A549 (cell line): Measurements from ENCODE around the gene MMP26. TPM values are rescaled to one million over a fixed set of nuclear protein-coding genes. Genes with fewer than 3 reads are reported as not detected.

ENCODE experiments used
- ATAC-seq, 2 experiments: fragments of 200-7000 bp in 1 of 2; fragments of >200 bp in 1 of 2; cut with Nextera tagmentation in 1 of 2; cut with Tn5 transposase in 1 of 2; 3 replicates each; pipeline versions ENCODE4 v1.8.0 to v1.9.1; 2018 to 2020; ENCODE audit warnings: mild to moderate bottlenecking in 1 of 2, moderate library complexity in 1 of 2
- CTCF ChIA-PET: fragments of 300-600 bp; sonication (Branson Sonifier 250); formaldehyde crosslinking; extraction: SDS; loops from one replicate; lab custom pipeline; 2021; ENCODE audit warnings: antibody characterized with exemption, inconsistent platforms; lab: Yijun Ruan, JAX
- POLR2A ChIA-PET: fragments of 350-600 bp; formaldehyde crosslinking; extraction: SDS; loops from one replicate; lab custom pipeline; 2021; ENCODE audit warnings: antibody characterized with exemption, inconsistent platforms; lab: Yijun Ruan, JAX
- DNase-seq, 2 experiments: peaks; one replicate each; pipeline versions ENCODE4 v3.0.0 to v3.0.0-alpha.2; 2011 to 2016; ENCODE audit warnings: low read depth in 1 of 2, low spot score in 1 of 2
- FAIRE-seq: peaks from 2 replicates; lab custom pipeline; 2011; peaks lifted over from hg19 to GRCh38; lab: Jason Lieb, UNC
- H3K27ac ChIP-seq, 2 experiments: fragments of >200 bp; sonication (Bioruptor Twin); formaldehyde crosslinking; 3 replicates each; pipeline ENCODE4 v1.5.1; 2016 to 2017
- H3K4me1 ChIP-seq: fragments of >200 bp; sonication (Bioruptor Twin); formaldehyde crosslinking; 3 replicates; pipeline ENCODE4 v1.6.1; 2016
- H3K4me2 ChIP-seq: fragments of >200 bp; sonication (Bioruptor Twin); formaldehyde crosslinking; 3 replicates; pipeline ENCODE4 v1.6.1; 2016
- H3K4me3 ChIP-seq: fragments of >200 bp; sonication (Bioruptor Twin); formaldehyde crosslinking; 3 replicates; pipeline ENCODE4 v1.5.1; 2016
- H3K9me3 ChIP-seq: fragments of >200 bp; sonication (Bioruptor Twin); formaldehyde crosslinking; 3 replicates; pipeline ENCODE4 v1.6.1; 2016
- ATOH8 ChIP-seq: fragments of 250-450 bp; sonication (Bioruptor Pico); IDR thresholded peaks from 2 replicates; pipeline ENCODE4 v1.5.0; 2020; ENCODE audit warnings: low read depth, mild to moderate bottlenecking, moderate library complexity
- CBX2 ChIP-seq: fragments of 200-600 bp; sonication (generic); IDR thresholded peaks from 2 replicates; pipeline ENCODE4 v1.6.1; 2016; ENCODE audit warnings: low read depth, mild to moderate bottlenecking, borderline replicate concordance
- CEBPB ChIP-seq, 2 experiments: fragments of >200 bp in 1 of 2; sonication (Bioruptor Twin) in 1 of 2; formaldehyde crosslinking in 1 of 2; IDR thresholded peaks; 2 replicates each; pipeline ENCODE4 v1.6.1; 2012 to 2016
- CHD2 ChIP-seq: fragments of 150-350 bp; IDR thresholded peaks from 2 replicates; pipeline ENCODE4 v1.6.1; 2014; ENCODE audit warnings: low read length; ENCODE audit not compliant: partially characterized antibody
- CHD4 ChIP-seq: fragments of 200-600 bp; sonication (generic); IDR thresholded peaks from 2 replicates; pipeline ENCODE4 v1.6.1; 2016; ENCODE audit warnings: antibody characterized with exemption, mild to moderate bottlenecking, borderline replicate concordance
- CTCF ChIP-seq: fragments of >200 bp; sonication (Bioruptor Twin); formaldehyde crosslinking; IDR thresholded peaks from 3 replicates; pipeline ENCODE4 v1.5.1; 2016
- EHF ChIP-seq: fragments of 250-450 bp; sonication (Bioruptor Pico); IDR thresholded peaks from 2 replicates; pipeline ENCODE4 v1.5.0; 2020; ENCODE audit warnings: mild to moderate bottlenecking
- EP300 ChIP-seq, 2 experiments: fragments of >200 bp; sonication (Bioruptor Twin); formaldehyde crosslinking; IDR thresholded peaks; 2 replicates in 1 of 2; 3 replicates in 1 of 2; pipeline ENCODE4 v1.6.1; 2016 to 2017
- GATA3 ChIP-seq: IDR thresholded peaks from 2 replicates; pipeline ENCODE4 v1.6.1; 2012; ENCODE audit warnings: borderline replicate concordance
- HEYL ChIP-seq: fragments of 250-450 bp; sonication (Bioruptor Pico); IDR thresholded peaks from 2 replicates; pipeline ENCODE4 v1.8.0; 2021; ENCODE audit warnings: mild to moderate bottlenecking, moderate library complexity
- HOXB13 ChIP-seq: fragments of 250-450 bp; sonication (Bioruptor Pico); IDR thresholded peaks from 2 replicates; pipeline ENCODE4 v1.5.0; 2020; ENCODE audit warnings: low read depth, mild to moderate bottlenecking, moderate library complexity
- JUN ChIP-seq, 2 experiments: fragments of >200 bp; sonication (Bioruptor Twin); formaldehyde crosslinking; IDR thresholded peaks; 2 replicates in 1 of 2; 3 replicates in 1 of 2; pipeline ENCODE4 v1.6.1; 2016 to 2017
- JUNB ChIP-seq: fragments of >200 bp; sonication (Bioruptor Twin); formaldehyde crosslinking; IDR thresholded peaks from 2 replicates; pipeline ENCODE4 v1.6.1; 2016
- NFE2L2 ChIP-seq: fragments of 150-350 bp; conservative IDR thresholded peaks from 2 replicates; pipeline ENCODE4 v1.6.1; 2014; ENCODE audit warnings: low read length
- NPAS2 ChIP-seq: fragments of 250-450 bp; sonication (Bioruptor Pico); IDR thresholded peaks from 2 replicates; pipeline ENCODE4 v1.8.0; 2022; ENCODE audit warnings: mild to moderate bottlenecking, moderate library complexity, borderline replicate concordance
- PBX3 ChIP-seq: IDR thresholded peaks from 2 replicates; pipeline ENCODE4 v1.6.1; 2012
- RAD21 ChIP-seq, 2 experiments: fragments of >200 bp in 1 of 2; sonication (Bioruptor Twin) in 1 of 2; formaldehyde crosslinking in 1 of 2; IDR thresholded peaks in 1 of 2; conservative IDR thresholded peaks in 1 of 2; 2 replicates in 1 of 2; 3 replicates in 1 of 2; pipeline ENCODE4 v1.6.1; 2012 to 2018; ENCODE audit warnings: inconsistent platforms in 1 of 2
- REST ChIP-seq: fragments of 200-600 bp; sonication (generic); IDR thresholded peaks from 2 replicates; pipeline ENCODE4 v1.6.1; 2016; ENCODE audit warnings: antibody characterized with exemption, mild to moderate bottlenecking, moderate library complexity
- RFX5 ChIP-seq: fragments of 450-650 bp; IDR thresholded peaks from 2 replicates; pipeline ENCODE4 v1.7.1; 2014; ENCODE audit warnings: antibody characterized with exemption, mild to moderate bottlenecking, moderate library complexity
- RNF2 ChIP-seq: fragments of 200-600 bp; sonication (generic); IDR thresholded peaks from 2 replicates; pipeline ENCODE4 v1.6.1; 2016; ENCODE audit warnings: low read depth, mild to moderate bottlenecking, antibody characterized with exemption, moderate library complexity, borderline replicate concordance
- TP53 ChIP-seq: fragments of 250-450 bp; sonication (Bioruptor Pico); IDR thresholded peaks from 2 replicates; pipeline ENCODE4 v1.5.0; 2021; ENCODE audit warnings: mild to moderate bottlenecking, moderate library complexity
- USF2 ChIP-seq: fragments of 450-650 bp; IDR thresholded peaks from 2 replicates; pipeline ENCODE4 v1.6.1; 2014; ENCODE audit warnings: antibody characterized with exemption
- ZNF302 ChIP-seq: fragments of 250-450 bp; sonication (Bioruptor Pico); IDR thresholded peaks from 2 replicates; pipeline ENCODE4 v1.9.0; 2021; ENCODE audit warnings: inconsistent platforms, mild to moderate bottlenecking, moderate library complexity
- WGBS: methylation state at CpG from one replicate; pipeline ENCODE4 v1.1.6; 2017; ENCODE audit errors: missing lambda C conversion rate; 5-methylcytosine and 5-hydroxymethylcytosine counted together
- polyA minus RNA-seq: library from RNA; depleted of rRNA, polyadenylated mRNA; stranded (reverse); fragments of >200 nt; gene quantifications from 2 replicates; pipeline ENCODE4 v1.2.3, GENCODE V29; 2011; rRNA and poly(A)+ RNA removed
- polyA plus RNA-seq, 4 experiments: library from polyadenylated mRNA; depleted of rRNA in 3 of 4; stranded (reverse); fragments of >200 nt; fragmentation: RNase III in 1 of 4; extraction: RNeasy Plus Mini Kit Qiagen cat#74134 plus additional on column Dnase treatment in 1 of 4; gene quantifications; 2 replicates in 3 of 4; 3 replicates in 1 of 4; pipeline ENCODE4 v1.2.3, GENCODE V29; 2011 to 2017

The MMP26 gene
- polyA plus RNA-seq (2011; rRNA removed) (not detected in 2 replicates), polyA plus RNA-seq (2017; fragmentation: RNase III; extraction: RNeasy Plus Mini Kit Qiagen cat#74134 plus additional on column Dnase treatment) (not detected in 3 replicates), polyA minus RNA-seq (not detected in 2 replicates)
- not detected in 2 replicates for polyA plus RNA-seq (2012; cell fraction: cytosol; rRNA removed)
- not detected in 2 replicates for polyA plus RNA-seq (2012; cell fraction: nucleus; rRNA removed)

GRCh38 chr11:4704054-4704789 lies at the start of gene MMP26:
Gene MMP26, plus strand, starts transcription at chr11:4704784.
- Histone ChIP-seq H3K4me2 (no peak within 1 kb of the TSS), H3K4me1 (no peaks in the 10 kb centered on the region), H3K9me3 (no peaks in the 10 kb centered on the region), H3K27ac (no peak within 1 kb of the TSS), H3K4me3 (no peak within 1 kb of the TSS)
- 0% methylated on average over 5 of the region's 5 CpGs for WGBS
- ChIA-PET POLR2A (no interaction called here), CTCF (no interaction called here)
- TF ChIP-seq TP53 (CRISPR knock-in tag) (no peak), NPAS2 (no peak), ATOH8 (CRISPR knock-in tag) (no peak), JUNB (no peak), RAD21 (conservative IDR thresholded peaks at IDR 0.05 in 1 of 2, IDR thresholded peaks at IDR 0.05 in 1 of 2) (no peak), HOXB13 (CRISPR knock-in tag) (no peak), CTCF (no peak), PBX3 (no peak), CHD4 (no peak), JUN (IDR thresholded peaks at IDR 0.05) (no peak), ZNF302 (no peak), REST (no peak), EHF (no peak), NFE2L2 (no peak), GATA3 (no peak)
- ATAC-seq (no peak), FAIRE-seq (no peak), DNase-seq (no peak)

- WGBS = 8% methylated on average over 5 of the region's 5 CpGs
- Histone ChIP-seq H3K4me3 (no peak overlapping the region), H3K4me2 (no peak overlapping the region), H3K9me3 (no peaks in the 10 kb centered on the region; the same call in 2 of the 3 replicates), H3K4me1 (no peaks in the 10 kb centered on the region), H3K27ac (no peak overlapping the region)
- TF ChIP-seq RFX5 = no peak
- no peak for TF ChIP-seq CEBPB (IDR thresholded peaks at IDR 0.05)
- TF ChIP-seq EP300 (IDR thresholded peaks at IDR 0.05) = no peak
- TF ChIP-seq JUN (IDR thresholded peaks at IDR 0.05) = no peak
- TF ChIP-seq NFE2L2 = no peak
- TF ChIP-seq CBX2 = no peak
- TF ChIP-seq RNF2 = no peak
- TF ChIP-seq PBX3 = no peak
- no peak for TF ChIP-seq HEYL
- no peak for TF ChIP-seq CHD2
- TF ChIP-seq JUNB = no peak
- TF ChIP-seq USF2 = no peak
- no peak for TF ChIP-seq GATA3
- no peak for TF ChIP-seq HOXB13 (CRISPR knock-in tag)
- DNase-seq (no peak), ATAC-seq (no peak), FAIRE-seq (no peak)
- CTCF ChIA-PET = interaction anchor here (0.6 to 1.2 kb wide), 3 partner anchors 22 to 472 kb away, joined by 3 read pairs; no protein-coding TSS in a partner anchor
- POLR2A ChIA-PET = no interaction called here
These were observed 45.7 kb upstream of the MMP26 start for GRCh38 chr11:4658629-4659445.
